Kidney glomerular epithelial cell (primary cell): Measurements from ENCODE around the gene LGI2.

Experiments used
- DNase-seq: peaks from one replicate; lab custom pipeline; 2025; lab: John Stamatoyannopoulos, UW

The LGI2 gene

DNA sequence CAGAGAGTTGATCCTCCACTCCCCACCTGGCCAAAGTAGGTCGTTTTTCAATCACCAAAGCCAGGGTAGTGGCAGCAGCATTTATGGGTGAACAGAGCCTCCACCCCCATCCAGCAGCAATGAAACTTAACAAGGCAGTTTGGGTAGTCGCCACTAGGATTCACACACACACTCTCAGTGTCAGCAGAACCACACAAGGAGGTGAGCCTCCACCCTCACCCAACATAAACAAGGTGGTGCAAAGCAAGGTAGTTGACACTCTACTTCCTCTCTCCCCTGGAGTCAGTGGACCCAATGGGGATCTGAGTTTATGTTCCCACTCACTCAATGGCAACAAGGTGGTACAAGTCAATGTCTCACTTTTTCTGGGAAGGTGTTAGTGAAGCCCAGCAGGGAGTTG lies 67.5 kb downstream of the LGI2 start:
- DNase-seq, result no peak

DNA sequence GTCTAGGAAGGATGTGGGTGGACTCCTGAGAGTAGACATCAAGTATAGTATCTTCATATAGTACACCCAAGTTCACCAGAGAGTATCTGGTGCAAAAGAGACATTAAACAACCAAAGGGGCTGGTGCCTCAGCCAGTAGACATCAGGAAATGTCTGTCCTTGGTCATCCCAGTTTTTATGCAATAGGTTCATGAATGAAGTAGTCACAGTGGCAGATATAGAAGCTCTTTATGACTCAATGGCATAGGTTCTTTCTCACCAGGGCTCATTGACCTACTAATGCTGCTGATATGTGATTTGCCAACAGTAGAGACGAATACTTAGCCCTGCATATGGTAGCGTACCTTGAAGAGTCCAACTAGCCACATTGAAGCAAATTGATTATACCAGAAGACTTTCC lies 72.9 kb downstream of the LGI2 start:
- DNase-seq, result no peak

DNA sequence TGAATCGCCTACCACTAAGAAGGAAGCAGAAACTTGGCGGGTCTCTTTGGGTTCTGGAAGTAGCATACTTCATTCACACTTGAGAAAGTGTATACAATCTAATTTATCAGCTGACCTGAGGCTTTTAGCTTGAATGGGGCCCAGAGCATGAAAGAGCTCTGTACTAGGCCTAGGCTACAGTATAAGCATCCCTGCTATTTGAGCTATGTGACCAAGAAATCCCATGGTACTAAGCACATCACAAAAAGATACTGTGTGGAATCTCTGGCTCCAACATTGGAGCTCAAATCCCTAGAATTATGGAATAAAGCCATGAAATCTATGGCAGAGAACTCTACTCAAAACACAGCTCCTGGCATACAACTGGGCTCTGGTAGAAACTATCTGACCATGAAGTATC lies 74.0 kb downstream of the LGI2 start:
- no peak for DNase-seq

DNA sequence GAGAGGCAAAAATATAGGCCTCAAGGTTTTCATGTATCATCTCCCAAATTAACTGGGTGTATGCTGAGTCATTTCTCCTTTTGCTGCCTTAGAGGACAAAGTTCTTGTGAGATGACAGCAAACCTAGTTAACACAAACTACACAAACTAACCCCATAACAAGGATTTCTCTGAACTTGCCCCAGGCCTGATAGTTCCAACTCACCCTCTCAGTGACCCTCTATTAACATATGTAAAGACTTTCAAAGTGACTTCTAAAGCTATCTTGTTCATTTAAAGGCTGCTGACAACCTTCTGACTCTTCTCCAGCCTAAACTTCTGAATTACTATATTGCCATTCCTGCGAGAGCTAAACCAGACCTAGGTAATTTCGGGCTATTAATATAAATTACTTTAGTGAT lies 74.7 kb downstream of the LGI2 start:
- DNase-seq, result no peak

DNA sequence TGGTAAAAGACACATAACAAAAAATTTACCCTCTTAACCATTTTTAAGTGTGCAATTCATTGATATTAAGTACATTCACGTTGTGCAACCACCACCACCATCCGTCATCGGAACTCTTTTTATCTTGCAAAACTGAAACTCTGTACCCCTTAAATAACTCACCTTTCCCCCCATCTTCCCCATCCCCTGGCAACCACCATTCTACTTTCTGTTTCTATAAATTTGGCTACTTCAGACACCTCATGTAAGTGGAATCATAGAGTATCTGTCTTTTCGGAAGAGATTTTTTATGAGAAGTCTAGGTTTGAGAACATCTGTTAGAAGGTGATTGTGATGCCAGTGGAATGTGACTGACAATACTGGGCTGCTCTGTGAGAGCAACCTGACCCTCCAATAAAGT lies 78.1 kb downstream of the LGI2 start:
- DNase-seq, result no peak

DNA sequence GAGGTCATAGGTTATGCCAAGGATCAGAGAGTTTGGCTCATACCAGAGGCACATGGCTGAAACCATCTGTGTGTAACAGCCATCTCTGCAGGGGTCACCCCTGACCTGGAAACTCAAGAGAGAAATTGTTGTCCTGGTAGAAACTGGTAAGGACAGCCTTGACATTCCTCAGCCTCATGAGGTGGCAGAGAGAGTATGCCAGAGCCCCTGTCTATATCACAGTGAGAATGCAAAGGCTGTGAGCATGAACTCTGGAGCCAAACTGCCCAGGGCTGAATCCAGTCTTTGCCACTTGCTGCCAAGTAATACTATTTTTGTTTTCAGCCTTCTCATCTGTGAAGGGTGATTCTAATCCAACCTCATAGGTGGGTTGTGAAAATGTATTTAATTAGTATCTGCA lies 80.8 kb downstream of the LGI2 start:
- no peak for DNase-seq
